ENCODE measurements around the gene EFCAB9. TPM values are rescaled to one million over a fixed set of nuclear protein-coding genes. Genes with fewer than 3 reads are reported as not detected.
"Not testable (repeated sequence)": the region's sequence is repeated elsewhere in the genome, so short reads cannot be mapped to it uniquely, and the experiment has no call there.

EFCAB9 gene
- total RNA-seq, 4 donors from 2014 or later, result not detected

DNA sequence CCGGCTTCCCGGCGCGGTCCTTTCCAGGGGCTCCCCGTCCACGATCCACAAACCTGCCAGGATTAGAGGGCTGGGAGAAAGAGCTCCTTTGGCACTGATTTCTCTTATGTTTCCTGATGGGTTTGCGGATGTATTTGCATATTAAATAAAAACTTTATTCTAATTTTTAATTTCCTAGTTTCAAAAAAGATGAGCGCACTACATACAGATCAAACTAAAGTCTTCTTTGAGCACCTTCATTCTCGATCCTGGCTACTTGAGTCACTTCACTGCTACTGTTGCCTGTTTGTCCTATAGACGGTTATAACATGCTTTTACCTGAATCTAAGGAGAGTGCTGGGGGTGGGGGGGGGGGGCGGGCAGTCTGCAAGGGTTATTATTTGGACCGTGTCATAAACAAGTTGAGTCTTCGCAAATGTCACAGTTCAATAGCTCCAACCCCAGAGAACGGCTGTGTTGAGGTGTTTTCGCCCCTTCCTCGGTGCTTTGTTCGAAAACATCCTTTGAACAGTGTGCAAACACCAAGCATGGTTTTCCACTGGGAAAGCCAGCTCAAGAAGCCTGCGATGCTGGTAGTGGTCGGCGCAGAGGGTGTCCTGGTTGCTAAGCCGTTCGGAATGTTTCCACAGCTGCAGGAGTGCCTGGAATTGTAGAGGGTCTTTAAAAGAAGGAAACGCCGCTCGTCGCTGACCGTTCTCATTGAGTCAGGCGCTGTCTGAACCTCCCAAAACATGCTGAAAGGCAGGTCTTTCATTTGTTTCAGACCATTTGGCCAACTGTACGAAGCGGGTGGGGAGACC, 4.9 kb upstream of the EFCAB9 start:
- Histone ChIP-seq H3K36me3 (no peaks in the 10 kb centered on the region), H3K27ac (peak overlapping the region in 3 of 4 donors; percentile 88 to 99 (median 93)), H3K4me3 (peak overlapping the region; percentile 58 to 93 (median 78)), H3K9me3 (no peaks in the 10 kb centered on the region), H3K27me3 (no peaks in the 10 kb centered on the region), H3K4me1 (peaks cover 0 to 14% (median 0%) of the 10 kb centered on the region in 4 donors)
- no peak for DNase-seq
- TF ChIP-seq, protein P1, sequence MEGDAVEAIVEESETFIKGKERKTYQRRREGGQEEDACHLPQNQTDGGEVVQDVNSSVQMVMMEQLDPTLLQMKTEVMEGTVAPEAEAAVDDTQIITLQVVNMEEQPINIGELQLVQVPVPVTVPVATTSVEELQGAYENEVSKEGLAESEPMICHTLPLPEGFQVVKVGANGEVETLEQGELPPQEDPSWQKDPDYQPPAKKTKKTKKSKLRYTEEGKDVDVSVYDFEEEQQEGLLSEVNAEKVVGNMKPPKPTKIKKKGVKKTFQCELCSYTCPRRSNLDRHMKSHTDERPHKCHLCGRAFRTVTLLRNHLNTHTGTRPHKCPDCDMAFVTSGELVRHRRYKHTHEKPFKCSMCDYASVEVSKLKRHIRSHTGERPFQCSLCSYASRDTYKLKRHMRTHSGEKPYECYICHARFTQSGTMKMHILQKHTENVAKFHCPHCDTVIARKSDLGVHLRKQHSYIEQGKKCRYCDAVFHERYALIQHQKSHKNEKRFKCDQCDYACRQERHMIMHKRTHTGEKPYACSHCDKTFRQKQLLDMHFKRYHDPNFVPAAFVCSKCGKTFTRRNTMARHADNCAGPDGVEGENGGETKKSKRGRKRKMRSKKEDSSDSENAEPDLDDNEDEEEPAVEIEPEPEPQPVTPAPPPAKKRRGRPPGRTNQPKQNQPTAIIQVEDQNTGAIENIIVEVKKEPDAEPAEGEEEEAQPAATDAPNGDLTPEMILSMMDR (IDR thresholded peaks at IDR 0.05), result no peak
- TF ChIP-seq POLR2A (IDR thresholded peaks at IDR 0.05), result no peak

DNA sequence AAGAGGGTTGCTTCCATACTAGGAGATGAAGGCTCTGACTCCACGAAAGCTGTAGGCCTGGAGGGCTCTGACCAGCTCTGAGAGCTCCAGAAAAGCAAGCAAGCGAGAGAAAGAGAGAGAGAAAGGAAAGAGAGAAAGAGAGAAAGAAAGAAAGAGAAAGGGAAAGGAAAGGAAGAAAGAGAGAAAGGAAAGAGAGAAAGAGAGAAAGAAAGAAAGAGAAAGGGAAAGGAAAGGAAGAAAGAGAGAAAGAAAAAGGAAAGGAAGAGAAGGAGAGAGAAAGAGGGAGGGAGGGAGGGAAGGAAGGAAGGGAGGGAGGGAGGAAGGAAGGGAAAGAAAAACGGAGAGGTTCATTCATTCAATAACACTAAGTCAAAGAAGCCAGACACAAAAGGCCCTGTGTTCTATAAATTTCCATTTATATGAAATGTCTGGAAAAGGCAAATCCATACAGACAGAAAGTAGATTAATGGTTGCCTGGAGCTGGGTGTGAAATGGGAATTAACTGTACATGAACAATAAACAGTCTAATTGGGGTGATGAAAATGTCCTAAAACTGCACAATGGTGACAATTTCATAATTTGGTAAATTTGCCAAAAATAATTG, 4.2 kb upstream of the EFCAB9 start:
- no peak for DNase-seq
- Histone ChIP-seq H3K4me3 (no peak overlapping the region), H3K9me3 (no peaks in the 10 kb centered on the region), H3K27me3 (no peaks in the 10 kb centered on the region), H3K27ac (no peak overlapping the region), H3K36me3 (no peaks in the 10 kb centered on the region), H3K4me1 (peaks cover 0 to 14% (median 0%) of the 10 kb centered on the region in 4 donors)
- TF ChIP-seq, protein P1 (IDR thresholded peaks at IDR 0.05), result no peak
- no peak for TF ChIP-seq POLR2A (IDR thresholded peaks at IDR 0.05)

DNA sequence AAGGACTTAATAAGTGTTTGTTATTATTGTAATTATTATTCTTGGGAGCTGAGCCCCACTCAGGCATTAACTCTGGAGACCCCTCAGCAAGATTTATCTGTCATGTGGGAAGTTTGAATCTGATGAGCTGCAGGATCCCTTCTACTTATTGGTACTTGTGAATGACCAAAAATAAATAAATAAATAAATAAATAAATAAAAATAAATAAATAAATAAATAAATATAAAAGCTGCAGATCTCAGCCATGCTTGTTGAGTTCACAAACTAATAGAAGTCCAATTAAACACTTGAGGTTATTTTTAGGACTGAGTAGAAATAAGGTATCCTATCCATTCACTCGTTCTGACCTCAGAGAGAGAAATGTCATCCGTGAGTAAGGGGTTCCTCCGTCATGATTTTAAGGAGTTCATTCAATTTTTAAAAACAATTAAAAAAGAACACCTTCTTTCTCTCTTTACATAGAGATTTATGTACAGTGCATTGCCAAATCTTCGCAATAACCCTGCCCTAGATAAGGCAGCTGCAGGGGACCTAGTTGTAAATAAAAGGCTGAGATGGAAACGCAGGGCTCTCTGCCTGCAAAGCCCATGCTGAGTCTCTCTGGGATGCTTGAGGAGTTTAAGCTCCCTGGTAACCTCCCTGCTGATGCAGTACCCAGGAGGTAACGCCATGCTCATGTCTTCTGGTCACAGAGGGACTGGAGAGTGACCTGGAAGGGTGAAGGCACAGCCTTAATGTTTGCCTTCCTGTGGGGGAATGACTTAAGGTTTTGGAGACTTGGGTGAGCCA, 1.2 kb downstream of the EFCAB9 start:
- Histone ChIP-seq H3K27me3 (no peaks in the 10 kb centered on the region), H3K36me3 (no peaks in the 10 kb centered on the region), H3K4me1 (no peaks in the 10 kb centered on the region), H3K9me3 (no peaks in the 10 kb centered on the region), H3K27ac (no peak overlapping the region), H3K4me3 (no peak overlapping the region)
- TF ChIP-seq, protein P1 (IDR thresholded peaks at IDR 0.05), result no peak
- no peak for TF ChIP-seq POLR2A (IDR thresholded peaks at IDR 0.05)
- DNase-seq, result no peak

DNA sequence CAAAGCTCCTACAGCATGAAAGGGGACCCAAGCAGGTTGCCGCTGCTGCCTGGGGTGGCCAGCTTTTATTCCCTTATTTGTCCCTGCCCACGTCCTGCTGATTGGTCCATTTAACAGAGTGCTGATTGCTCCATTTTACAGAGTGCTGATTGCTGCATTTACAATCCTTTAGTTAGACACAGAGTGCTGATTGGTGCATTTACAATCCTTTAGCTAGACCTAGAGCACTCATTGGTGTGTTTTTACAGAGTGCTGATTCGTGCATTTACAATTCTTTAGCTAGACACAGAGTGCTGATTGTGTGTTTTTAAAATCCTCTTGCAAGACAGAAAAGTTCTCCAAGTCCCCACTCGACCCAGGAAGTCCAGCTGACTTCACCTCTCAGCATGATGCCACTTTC, 3.8 kb downstream of the EFCAB9 start:
- not testable (repeated sequence) for H3K27me3 ChIP-seq, H3K36me3 ChIP-seq, H3K27ac ChIP-seq, H3K9me3 ChIP-seq, DNase-seq, H3K4me3 ChIP-seq, H3K4me1 ChIP-seq

DNA sequence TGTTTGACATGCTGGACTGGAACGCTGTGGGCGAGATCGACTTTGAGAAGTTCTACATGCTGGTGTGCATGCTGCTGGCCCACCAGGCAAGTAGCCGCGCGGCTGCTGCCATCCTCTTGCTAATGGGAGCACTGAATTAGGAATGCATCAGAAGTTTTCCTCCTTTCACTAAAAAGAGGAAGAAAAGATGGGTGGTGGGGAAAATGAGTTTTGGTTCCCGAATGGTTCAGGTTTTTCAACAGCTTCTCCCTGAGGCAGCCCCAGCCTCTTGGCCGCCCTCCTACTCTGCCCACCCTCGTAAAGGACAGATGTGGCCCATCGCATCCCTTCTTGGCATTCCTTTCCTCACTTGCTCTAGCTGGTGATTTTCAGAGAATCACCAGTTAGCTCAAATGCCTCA, 5.5 kb downstream of the EFCAB9 start:
- Histone ChIP-seq H3K27me3 (no peaks in the 10 kb centered on the region), H3K4me3 (no peak overlapping the region), H3K9me3 (no peaks in the 10 kb centered on the region), H3K27ac (no peak overlapping the region), H3K4me1 (no peaks in the 10 kb centered on the region), H3K36me3 (no peaks in the 10 kb centered on the region)
- TF ChIP-seq, protein P1 (IDR thresholded peaks at IDR 0.05), result no peak
- no peak for TF ChIP-seq POLR2A (IDR thresholded peaks at IDR 0.05)
- no peak for DNase-seq

DNA sequence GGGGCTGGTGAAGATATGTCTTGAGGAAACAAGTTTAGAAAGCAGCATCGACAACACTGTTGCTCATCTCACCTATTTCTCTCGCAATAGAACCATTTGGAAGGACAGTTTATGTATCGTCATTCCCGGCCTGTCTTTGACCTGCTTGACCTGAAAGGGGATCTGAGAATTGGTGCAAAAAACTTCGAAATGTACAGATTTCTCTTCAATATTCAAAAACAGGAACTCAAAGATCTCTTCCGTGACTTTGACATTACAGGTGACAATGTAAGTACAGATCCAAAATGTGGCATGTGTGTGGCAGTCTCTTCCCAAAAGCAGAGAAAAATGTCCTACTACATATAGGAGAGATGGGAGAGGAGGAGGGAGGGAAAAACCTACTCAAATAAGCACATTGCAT, 6.5 kb downstream of the EFCAB9 start:
- no peaks in the 10 kb centered on the region for H3K27me3 ChIP-seq
- DNase-seq, result no peak
- H3K4me1 ChIP-seq, result no peaks in the 10 kb centered on the region
- H3K9me3 ChIP-seq, result no peaks in the 10 kb centered on the region
- no peaks in the 10 kb centered on the region for H3K36me3 ChIP-seq
- H3K27ac ChIP-seq, result no peak overlapping the region
- no peak overlapping the region for H3K4me3 ChIP-seq
- TF ChIP-seq POLR2A (IDR thresholded peaks at IDR 0.05), result no peak
- TF ChIP-seq, protein P1 (IDR thresholded peaks at IDR 0.05), result no peak

DNA sequence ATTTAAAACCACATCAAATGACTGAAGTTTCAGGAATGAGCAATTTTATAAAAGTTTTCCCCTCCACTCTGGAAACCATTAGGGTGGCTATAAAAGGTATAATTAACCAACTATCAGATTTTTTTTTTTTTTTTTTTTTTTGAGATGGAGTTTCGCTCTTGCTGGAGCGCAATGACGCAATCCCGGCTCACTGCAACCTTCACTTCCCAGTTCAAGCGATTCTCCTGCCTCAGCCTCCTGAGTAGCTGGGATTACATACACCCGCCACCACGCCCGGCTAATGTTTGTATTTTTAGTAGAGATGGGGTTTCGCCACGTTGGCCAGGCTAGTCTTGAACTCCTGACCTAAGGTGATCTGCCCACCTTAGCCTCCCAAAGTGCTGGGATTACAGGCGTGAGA, 12.0 kb downstream of the EFCAB9 start:
- H3K27ac ChIP-seq, H3K9me3 ChIP-seq: not testable (repeated sequence)

More for the DNA sequence above, 12.0 kb downstream of the EFCAB9 start:
- not testable (repeated sequence) for H3K27me3 ChIP-seq, H3K4me1 ChIP-seq, H3K4me3 ChIP-seq, H3K36me3 ChIP-seq, DNase-seq
